Activated naive CD4-positive, alpha-beta T cell treated with anti-CD3 and anti-CD28 coated beads, Interleukin-2, amount 50 U/mL, for 24 hours (primary cell): Measurements from ENCODE around the gene MALRD1.
"Not testable (repeated sequence)": the region's sequence is repeated elsewhere in the genome, so short reads cannot be mapped to it uniquely, and the experiment has no call there.

Source experiments
- H3K27ac Mint-ChIP-seq: one replicate; pipeline ENCODE4 v1.8.0; 2021; ENCODE audit warnings: mild to moderate bottlenecking, mixed read lengths
- H3K27me3 Mint-ChIP-seq: one replicate; pipeline ENCODE4 v1.8.0; 2021; ENCODE audit warnings: mixed read lengths
- H3K36me3 Mint-ChIP-seq: one replicate; pipeline ENCODE4 v1.8.0; 2021; ENCODE audit warnings: mixed read lengths
- H3K4me1 Mint-ChIP-seq: one replicate; pipeline ENCODE4 v1.8.0; 2021; ENCODE audit warnings: mixed read lengths
- H3K4me3 Mint-ChIP-seq: one replicate; pipeline ENCODE4 v1.8.0; 2021; ENCODE audit warnings: mild to moderate bottlenecking, mixed read lengths
- H3K9me3 Mint-ChIP-seq: one replicate; pipeline ENCODE4 v1.8.0; 2021; ENCODE audit warnings: mixed read lengths

Gene MALRD1

DNA sequence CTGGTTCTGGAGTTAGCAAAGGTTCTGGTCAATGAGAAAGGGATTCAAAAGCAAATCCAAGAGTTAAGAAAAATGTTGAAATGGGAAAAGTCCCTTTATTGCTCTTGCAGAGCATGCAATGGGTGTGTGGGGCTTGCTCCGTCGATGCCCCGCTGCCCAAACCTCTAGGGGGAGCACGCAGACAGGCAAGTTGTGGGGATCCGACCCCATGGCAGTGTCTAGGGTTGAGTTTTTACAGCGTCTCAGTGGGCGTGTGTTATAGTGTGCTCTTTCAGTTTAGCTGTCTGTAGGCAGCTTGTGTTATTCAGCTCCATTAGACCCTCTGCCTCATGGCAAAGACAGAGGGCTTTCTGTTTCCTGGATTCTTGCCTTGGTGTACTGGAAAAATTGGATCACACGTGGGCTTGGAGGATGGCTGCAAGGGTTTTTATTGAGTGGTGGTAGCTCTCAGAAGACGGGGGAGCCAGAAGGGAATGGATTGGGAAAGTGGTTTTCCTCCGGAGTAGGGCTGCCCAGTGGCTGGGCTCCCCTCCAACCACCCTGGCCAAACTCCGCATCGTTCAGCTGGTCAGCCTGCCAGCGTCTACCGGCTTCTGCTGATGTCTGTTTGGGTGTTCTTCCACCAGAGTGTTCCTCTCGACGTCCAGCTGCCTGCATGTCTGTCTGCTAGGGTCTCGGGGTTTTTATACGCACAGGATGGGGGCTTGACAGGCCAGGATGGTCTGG is 665.4 kb downstream of the MALRD1 start:
- H3K4me1 Mint-ChIP-seq: no peaks in the 10 kb centered on the region
- no peak overlapping the region for H3K27ac Mint-ChIP-seq
- peaks cover 2% of the 10 kb centered on the region for H3K36me3 Mint-ChIP-seq
- no peaks in the 10 kb centered on the region for H3K27me3 Mint-ChIP-seq
- peaks cover 23% of the 10 kb centered on the region for H3K9me3 Mint-ChIP-seq
- H3K4me3 Mint-ChIP-seq: no peak overlapping the region

- no peaks in the 10 kb centered on the region for H3K27me3 Mint-ChIP-seq
- no peak overlapping the region for H3K27ac Mint-ChIP-seq
- no peaks in the 10 kb centered on the region for H3K36me3 Mint-ChIP-seq
- no peak overlapping the region for H3K4me3 Mint-ChIP-seq
- H3K9me3 Mint-ChIP-seq: peaks cover 7% of the 10 kb centered on the region
- no peaks in the 10 kb centered on the region for H3K4me1 Mint-ChIP-seq
Observed at GRCh38 chr10:19719284-19719683, 670.7 kb downstream of the MALRD1 start.

DNA sequence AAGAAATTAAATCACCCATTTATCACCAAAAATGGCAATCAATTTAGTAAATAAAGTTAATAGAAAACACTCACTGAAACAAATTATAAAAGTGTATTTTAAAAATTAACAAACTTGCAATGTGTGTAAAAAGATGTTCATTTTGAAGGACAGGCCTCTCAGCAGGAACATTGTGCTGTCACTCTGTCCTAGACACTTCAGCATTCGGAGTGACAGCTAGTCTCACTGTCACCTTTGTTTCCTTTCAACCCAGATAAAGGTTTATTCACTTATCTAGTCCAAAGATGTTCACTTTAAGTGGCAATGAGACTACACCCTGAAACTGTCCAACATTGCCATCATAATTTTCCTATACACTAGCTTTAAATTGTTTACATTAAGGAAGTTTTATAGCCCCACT is 675.7 kb downstream of the MALRD1 start:
- Mint-ChIP-seq H3K9me3 (peaks cover 7% of the 10 kb centered on the region), H3K36me3 (no peaks in the 10 kb centered on the region), H3K4me3 (no peak overlapping the region), H3K4me1 (no peaks in the 10 kb centered on the region), H3K27ac (no peak overlapping the region), H3K27me3 (no peaks in the 10 kb centered on the region)

DNA sequence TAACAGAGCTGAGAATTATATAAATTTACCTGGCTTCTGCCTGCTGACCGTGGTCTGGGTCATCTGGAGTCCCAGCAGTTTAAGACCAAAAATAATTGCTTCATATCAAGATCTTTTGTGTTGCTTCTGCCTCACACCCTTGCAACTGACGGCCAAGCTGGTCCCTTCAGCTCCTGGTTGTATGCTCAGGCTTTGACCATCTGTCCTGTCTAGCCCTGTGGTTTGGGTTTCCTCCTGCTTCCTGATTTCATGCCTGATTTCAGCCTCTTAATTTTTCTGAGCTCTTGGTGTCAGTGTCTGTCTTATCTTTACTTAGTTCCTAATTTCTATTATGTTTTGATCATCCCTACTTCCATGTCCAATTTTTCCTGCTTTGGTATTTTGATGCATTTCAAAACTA is 679.8 kb downstream of the MALRD1 start:
- H3K27ac Mint-ChIP-seq: no peak overlapping the region
- H3K4me1 Mint-ChIP-seq: no peaks in the 10 kb centered on the region
- H3K36me3 Mint-ChIP-seq: no peaks in the 10 kb centered on the region
- H3K9me3 Mint-ChIP-seq: no peaks in the 10 kb centered on the region
- no peaks in the 10 kb centered on the region for H3K27me3 Mint-ChIP-seq
- no peak overlapping the region for H3K4me3 Mint-ChIP-seq

- no peaks in the 10 kb centered on the region for H3K4me1 Mint-ChIP-seq
- no peaks in the 10 kb centered on the region for H3K36me3 Mint-ChIP-seq
- H3K27me3 Mint-ChIP-seq: no peaks in the 10 kb centered on the region
- no peak overlapping the region for H3K4me3 Mint-ChIP-seq
- no peak overlapping the region for H3K27ac Mint-ChIP-seq
- H3K9me3 Mint-ChIP-seq: no peaks in the 10 kb centered on the region
Observed at GRCh38 chr10:19728964-19729363, 680.4 kb downstream of the MALRD1 start.

GRCh38 chr10:19730167-19730906 is 681.7 kb downstream of the MALRD1 start:
- no peak overlapping the region for H3K27ac Mint-ChIP-seq
- no peaks in the 10 kb centered on the region for H3K9me3 Mint-ChIP-seq
- H3K4me1 Mint-ChIP-seq: no peaks in the 10 kb centered on the region
- no peaks in the 10 kb centered on the region for H3K36me3 Mint-ChIP-seq
- no peaks in the 10 kb centered on the region for H3K27me3 Mint-ChIP-seq
- H3K4me3 Mint-ChIP-seq: no peak overlapping the region

DNA sequence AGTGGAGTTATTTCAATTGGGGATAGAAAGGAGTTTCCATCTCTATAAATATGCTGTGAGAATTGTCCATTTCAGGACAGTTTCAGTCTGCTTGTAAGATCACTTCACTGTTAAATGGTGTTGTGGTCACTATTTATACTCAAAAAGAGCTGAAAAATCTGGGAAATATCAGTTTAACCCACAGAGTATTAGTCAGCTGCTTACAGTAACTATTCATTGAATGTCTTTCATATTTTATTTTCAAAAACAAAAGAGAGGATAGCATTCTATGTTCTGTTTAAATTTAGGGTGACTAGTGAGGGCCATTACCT is 682.3 kb downstream of the MALRD1 start:
- Mint-ChIP-seq H3K27ac (no peak overlapping the region), H3K36me3 (no peaks in the 10 kb centered on the region), H3K4me3 (no peak overlapping the region), H3K9me3 (no peaks in the 10 kb centered on the region), H3K4me1 (no peaks in the 10 kb centered on the region), H3K27me3 (no peaks in the 10 kb centered on the region)

DNA sequence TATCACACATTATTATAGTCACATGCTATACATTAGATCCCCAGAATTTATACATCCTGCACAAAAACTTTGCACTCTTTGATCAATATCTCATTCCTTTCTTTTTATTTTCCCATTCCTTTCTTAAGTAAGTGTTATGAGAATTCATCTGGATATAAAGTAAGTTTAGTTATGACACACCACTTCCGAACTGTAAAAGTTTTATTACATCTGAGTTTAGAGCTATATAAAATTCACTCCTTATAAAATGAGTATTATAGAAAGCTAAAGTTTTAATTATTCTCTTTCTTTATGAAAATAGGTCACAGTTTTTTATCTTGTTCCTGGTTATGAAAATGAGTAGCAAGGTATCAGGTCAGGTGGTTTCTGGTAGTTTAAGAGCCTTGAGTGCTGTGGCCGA is 683.0 kb downstream of the MALRD1 start:
- Mint-ChIP-seq H3K4me1 (no peaks in the 10 kb centered on the region), H3K27ac (no peak overlapping the region), H3K36me3 (no peaks in the 10 kb centered on the region), H3K4me3 (no peak overlapping the region), H3K27me3 (no peaks in the 10 kb centered on the region), H3K9me3 (no peaks in the 10 kb centered on the region)

DNA sequence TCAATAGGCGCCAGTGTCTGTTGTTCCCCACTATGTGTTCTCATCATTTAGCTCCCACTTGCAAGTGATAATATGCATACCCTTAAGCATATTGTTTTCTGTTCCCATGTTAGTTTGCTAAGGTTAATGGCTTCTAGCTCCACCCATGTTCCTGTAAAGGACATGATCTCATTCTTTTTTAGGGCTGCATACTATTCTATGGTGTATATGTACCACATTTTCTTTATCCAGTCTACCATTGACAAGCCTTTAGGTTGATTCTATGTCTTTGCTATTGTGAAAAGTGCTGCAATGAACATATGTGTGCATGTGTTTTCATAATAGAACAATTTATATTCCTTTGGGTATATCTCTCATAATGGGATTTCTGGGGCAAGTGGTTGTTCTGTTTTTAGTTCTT is 689.8 kb downstream of the MALRD1 start:
- Mint-ChIP-seq H3K36me3 (no peaks in the 10 kb centered on the region), H3K27me3 (no peaks in the 10 kb centered on the region), H3K4me1 (no peaks in the 10 kb centered on the region), H3K4me3 (no peak overlapping the region), H3K27ac (no peak overlapping the region), H3K9me3 (no peaks in the 10 kb centered on the region)

DNA sequence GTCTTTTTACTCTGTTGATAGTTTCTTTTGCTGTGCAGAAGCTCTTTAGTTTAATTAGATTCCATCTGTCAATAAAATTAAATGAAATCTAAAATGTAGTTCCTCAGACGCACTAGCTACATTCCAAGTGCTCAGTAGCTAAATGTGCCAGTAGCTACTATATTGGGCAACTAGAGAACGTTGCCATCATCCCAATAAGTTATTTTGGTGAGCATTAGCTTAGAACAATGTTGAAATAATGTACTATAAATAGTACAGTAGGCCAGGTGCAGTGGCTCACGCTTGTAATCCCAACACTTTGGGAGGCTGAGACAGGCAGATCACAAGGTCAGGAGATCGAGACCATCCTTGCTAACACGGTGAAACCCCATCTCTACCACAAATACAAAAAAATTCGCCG is 690.6 kb downstream of the MALRD1 start:
- H3K36me3 Mint-ChIP-seq, H3K27me3 Mint-ChIP-seq, H3K4me3 Mint-ChIP-seq, H3K27ac Mint-ChIP-seq, H3K4me1 Mint-ChIP-seq, H3K9me3 Mint-ChIP-seq: not testable (repeated sequence)

GRCh38 chr10:19742144-19742543 is 693.5 kb downstream of the MALRD1 start:
- H3K4me3 Mint-ChIP-seq, H3K9me3 Mint-ChIP-seq, H3K27me3 Mint-ChIP-seq, H3K27ac Mint-ChIP-seq, H3K4me1 Mint-ChIP-seq, H3K36me3 Mint-ChIP-seq: not testable (repeated sequence)

DNA sequence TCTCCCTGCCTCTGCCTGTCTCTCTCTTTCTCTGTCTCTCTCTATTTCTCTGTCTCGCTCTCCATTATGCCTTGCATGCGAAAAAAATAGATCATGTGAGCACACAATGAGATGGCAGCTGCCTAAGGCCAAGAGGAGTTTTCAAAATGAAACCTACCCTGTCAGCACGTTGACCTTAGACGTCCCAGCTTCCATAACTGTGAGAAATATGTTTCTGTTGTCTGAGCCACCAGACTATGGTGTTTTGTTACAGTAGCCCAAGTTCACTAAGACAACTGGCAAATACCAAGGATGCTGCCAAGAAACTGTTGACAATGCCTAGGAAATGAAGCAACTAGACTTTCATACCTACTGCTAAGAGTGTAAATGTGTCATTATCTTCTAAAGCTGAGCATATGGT is 697.1 kb downstream of the MALRD1 start:
- H3K4me3 Mint-ChIP-seq: no peak overlapping the region
- peaks cover 8% of the 10 kb centered on the region for H3K9me3 Mint-ChIP-seq
- H3K4me1 Mint-ChIP-seq: no peaks in the 10 kb centered on the region
- no peaks in the 10 kb centered on the region for H3K27me3 Mint-ChIP-seq
- H3K27ac Mint-ChIP-seq: no peak overlapping the region
- H3K36me3 Mint-ChIP-seq: no peaks in the 10 kb centered on the region

DNA sequence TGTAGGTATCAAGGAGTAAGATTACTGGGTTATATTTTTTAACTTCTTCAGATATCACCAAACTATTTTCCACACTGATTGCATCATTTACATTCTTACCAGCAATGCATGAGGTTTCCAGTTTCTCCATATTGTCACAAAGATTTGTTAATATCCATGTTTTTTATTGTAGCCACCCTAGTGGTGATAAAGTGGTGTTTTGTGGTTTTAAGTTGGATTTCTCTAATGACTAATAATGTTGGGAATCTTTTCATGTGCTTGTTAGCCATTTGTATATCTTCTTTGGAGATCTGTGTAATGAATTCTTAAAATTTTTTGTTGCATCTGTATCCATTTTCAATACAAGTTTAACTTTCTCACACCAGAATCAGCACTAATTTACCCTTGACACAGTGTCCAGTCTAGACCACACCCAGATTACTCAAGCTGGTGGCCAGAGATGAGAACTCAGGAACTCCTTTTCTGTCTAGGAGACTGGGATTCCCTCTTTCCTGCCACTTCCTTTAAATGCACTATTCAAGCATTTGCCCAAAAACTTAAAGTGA is 700.7 kb downstream of the MALRD1 start:
- Mint-ChIP-seq H3K9me3 (peaks cover 13% of the 10 kb centered on the region), H3K4me3 (no peak overlapping the region), H3K36me3 (no peaks in the 10 kb centered on the region), H3K27me3 (no peaks in the 10 kb centered on the region), H3K27ac (no peak overlapping the region), H3K4me1 (no peaks in the 10 kb centered on the region)

- Mint-ChIP-seq H3K27ac (no peak overlapping the region), H3K4me3 (no peak overlapping the region), H3K27me3 (no peaks in the 10 kb centered on the region), H3K4me1 (no peaks in the 10 kb centered on the region), H3K9me3 (peaks cover 9% of the 10 kb centered on the region), H3K36me3 (no peaks in the 10 kb centered on the region)
Observed at GRCh38 chr10:19750972-19751371, 702.4 kb downstream of the MALRD1 start.

DNA sequence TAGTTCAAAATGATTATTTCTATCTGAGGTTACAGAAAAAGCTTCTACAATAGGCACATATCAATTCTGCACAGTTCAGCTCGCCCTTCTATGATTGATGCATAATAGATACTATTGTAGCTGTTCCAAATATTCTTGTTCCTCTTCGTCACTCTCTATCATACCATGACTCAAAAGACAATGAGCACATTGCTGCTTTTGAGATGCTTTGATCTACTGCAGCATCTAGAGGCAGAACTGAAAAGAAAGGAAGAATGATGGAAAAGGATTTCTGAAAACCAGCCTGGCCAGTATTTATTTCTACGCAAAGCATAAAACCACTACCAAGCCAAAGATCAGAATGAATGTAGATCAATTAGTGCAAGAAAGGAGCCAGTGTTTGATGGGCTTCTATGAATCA is 708.3 kb downstream of the MALRD1 start:
- no peaks in the 10 kb centered on the region for H3K36me3 Mint-ChIP-seq
- H3K27ac Mint-ChIP-seq: no peak overlapping the region
- H3K4me3 Mint-ChIP-seq: no peak overlapping the region
- H3K4me1 Mint-ChIP-seq: no peaks in the 10 kb centered on the region
- no peaks in the 10 kb centered on the region for H3K27me3 Mint-ChIP-seq
- peaks cover 1% of the 10 kb centered on the region for H3K9me3 Mint-ChIP-seq

GRCh38 chr10:19762026-19762425 is 713.4 kb downstream of the MALRD1 start:
- no peaks in the 10 kb centered on the region for H3K4me1 Mint-ChIP-seq
- H3K9me3 Mint-ChIP-seq: no peaks in the 10 kb centered on the region
- H3K27ac Mint-ChIP-seq: no peak overlapping the region
- no peaks in the 10 kb centered on the region for H3K27me3 Mint-ChIP-seq
- no peaks in the 10 kb centered on the region for H3K36me3 Mint-ChIP-seq
- H3K4me3 Mint-ChIP-seq: no peak overlapping the region

DNA sequence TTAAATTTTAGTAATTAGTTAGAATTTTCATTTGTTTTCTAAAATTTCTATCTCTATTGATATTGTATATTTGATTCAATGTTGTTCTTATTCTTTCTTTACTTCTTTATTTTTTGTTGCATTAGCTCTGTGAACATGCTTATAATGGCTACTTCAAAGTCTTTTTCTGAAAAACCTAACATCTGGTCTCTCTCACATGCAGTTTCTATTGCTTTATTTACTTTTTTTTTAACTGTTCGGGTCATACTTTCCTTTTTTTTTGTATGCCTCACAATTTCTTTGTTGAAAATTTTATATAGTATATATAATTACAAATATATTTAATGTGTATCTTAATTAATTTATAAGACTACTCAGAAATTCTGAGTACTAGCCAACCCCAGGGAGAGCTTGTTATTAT is 715.5 kb downstream of the MALRD1 start:
- Mint-ChIP-seq H3K4me3 (no peak overlapping the region), H3K27me3 (no peaks in the 10 kb centered on the region), H3K27ac (no peak overlapping the region), H3K36me3 (no peaks in the 10 kb centered on the region), H3K9me3 (no peaks in the 10 kb centered on the region), H3K4me1 (no peaks in the 10 kb centered on the region)
